Stimulated activated CD4-positive, alpha-beta T cell treated with anti-CD3 and anti-CD28 coated beads, Interleukin-12 subunit alpha, Interleukin-12 subunit beta, amount 100 ng/mL, for 4 hours (primary cell): ENCODE measurements around the gene FASTKD1.
"Not testable (repeated sequence)": the region's sequence is repeated elsewhere in the genome, so short reads cannot be mapped to it uniquely, and the experiment has no call there.

Source experiments
- DNase-seq: peaks from one replicate; pipeline ENCODE4 v3.0.0-alpha.2; 2020

Gene FASTKD1

DNA sequence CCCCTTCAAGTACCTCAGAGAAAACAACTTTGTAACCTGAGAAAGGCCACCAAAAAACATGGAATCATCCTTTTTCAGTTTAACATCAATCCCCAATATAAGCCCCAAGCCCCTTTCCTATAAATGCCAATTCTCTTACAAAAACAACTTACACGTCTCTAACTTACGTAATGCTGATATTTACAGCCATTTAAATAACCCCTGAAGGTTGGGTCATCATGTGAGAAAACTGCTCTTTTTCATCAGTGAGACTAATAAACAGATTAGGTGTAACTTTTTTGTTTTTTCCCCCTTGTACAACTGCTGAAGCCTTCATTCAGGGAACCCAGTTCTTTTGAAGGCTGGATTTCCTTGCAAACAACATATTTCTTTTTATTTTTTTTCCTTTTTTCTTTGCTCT, 3.7 kb downstream of the FASTKD1 start:
- no peak for DNase-seq

DNA sequence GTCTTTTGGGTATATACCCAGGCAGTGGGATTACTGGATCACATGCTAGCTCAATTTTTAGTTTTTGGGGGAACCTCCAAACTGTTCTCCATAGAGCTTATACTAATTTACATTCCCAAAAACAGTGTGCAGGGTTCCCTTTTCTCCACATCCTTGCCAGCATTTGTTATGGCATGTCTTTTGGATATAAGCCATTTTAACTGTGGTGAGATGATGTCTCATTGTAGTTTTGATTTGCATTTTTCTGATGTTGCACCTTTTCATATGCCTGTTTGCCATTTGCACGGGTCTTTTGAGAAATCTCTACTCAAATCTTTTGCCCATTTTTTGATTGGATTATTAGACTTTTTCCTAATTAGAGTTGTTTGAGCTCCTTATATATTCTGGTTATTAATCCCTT, 8.0 kb downstream of the FASTKD1 start:
- DNase-seq = no peak

DNA sequence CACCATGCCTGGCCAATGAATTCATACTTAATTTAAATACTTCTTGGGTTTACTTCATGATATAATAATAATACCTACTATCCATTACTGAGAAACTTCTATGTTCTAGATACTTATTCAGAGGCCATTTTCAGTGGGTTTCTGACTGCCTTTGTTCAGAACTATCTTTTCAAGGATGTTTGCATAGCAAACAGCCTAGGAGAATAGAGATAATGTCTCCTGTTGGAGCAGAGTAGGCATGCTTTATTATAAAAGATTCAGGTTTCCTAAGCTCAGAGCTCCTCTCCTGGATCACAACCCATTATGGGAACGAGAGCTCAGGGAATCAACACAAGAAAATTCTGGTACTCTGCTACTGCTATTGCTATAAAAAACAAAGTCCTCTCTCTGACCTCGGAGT, 11.1 kb downstream of the FASTKD1 start:
- no peak for DNase-seq

DNA sequence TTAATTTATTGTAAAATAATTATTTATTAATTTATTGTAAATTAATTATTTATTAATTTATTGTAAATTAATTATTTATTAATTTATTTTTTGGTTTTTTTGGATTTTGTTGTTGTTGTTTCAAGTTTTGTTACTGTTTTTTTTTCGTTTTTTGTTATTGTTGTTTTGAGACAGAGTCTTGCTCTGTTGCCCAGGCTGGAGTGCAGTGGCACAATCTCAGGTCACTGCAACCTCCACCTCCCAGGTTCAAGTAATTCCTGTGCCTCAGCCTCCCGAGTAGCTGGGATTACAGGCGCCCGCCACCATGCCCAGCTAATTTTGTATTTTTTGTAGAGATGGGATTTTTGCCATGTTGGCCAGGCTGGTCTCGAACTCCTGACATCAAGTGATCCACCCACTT, 11.6 kb downstream of the FASTKD1 start:
- DNase-seq = not testable (repeated sequence)

DNA sequence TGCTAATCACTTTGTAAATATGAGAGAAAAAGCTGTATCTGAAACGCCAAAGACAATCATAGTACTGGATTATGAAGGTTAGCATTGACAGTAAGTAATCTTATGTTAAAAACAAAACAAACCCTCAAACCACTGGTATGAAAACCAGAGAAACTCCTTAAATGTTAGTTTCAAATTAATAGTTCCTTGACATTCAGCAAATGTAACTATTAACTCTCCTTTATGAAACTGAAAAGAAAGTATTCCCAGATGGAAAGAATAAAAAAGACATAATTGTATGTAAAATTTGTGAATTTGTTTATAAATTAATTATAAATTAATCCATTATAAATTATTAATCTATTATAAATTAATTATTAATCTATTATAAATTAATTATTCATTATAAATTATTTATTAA, 12.3 kb downstream of the FASTKD1 start:
- DNase-seq = no peak

DNA sequence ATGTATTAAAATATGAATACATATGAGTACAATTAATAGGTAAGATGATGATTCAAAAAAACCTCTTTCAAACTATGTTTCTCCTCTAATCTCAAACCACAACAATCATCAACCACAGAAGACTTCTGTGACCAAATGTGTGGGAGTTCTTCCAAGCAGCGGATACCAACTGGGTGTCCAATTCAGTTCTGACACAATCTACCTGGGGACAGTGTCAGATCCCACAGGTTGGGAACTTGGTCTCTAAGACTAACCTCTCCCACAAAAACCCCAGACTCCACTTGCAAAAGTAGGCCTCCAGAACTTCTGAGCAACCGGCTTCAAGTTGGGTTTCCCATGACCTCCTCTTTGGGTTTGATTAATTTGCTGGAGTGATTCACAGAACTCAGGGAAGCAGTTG, 26.9 kb downstream of the FASTKD1 start:
- no peak for DNase-seq

DNA sequence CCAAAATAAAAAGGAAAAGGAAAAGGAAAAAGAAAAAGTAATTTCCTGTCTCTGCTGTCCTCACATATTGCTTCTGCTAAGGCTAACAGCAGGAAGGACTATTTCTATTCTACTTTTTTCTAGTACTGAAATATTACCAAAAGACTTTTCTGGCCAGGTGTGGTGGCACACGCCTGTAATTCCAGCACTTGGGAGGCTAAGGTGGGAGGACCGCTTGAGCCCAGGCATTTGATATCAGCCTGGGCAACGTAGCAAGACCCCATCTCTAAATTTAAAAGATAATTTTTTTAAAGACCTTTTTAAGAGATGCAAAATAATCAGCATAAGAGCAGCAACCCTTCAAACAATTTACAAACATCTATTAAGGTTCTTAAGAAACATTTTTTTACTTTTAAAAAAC, 31.2 kb downstream of the FASTKD1 start:
- DNase-seq = no peak

DNA sequence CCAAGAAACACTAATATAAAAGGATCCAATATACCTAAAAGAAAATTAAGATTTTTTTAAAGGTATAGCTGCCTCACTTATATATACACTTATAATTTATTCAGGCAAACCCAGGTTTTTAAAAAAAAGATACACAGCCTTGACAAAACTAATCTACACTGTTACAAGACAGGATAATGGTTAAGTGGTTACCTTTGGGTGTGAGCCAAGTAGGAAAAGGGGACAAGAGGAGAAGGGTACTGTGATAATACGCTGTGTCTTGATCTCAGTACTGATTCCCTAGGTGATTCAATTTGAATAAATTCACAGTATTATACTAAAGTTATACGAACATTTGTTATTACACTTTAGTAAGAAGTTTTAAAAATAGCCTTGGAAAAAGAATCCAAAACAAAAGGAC, 33.5 kb downstream of the FASTKD1 start:
- no peak for DNase-seq

DNA sequence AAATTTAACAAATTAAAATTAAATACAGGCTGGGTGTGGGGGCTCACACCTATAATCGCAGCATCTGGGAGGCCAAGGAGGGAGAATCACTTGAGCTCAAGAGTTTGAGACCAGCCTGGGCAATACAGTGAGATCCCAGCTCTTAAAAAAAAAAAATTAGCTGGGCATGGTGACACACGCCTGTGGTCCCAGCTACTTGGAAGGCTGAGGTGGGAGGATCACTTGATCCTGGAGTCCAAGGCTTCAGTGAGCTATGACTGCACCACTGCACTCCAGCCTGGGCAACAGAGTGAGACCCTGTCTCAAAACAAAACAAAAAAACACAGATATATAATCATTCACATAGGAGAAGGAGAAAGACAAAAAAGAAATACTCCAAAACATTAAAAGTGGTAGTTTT, 34.2 kb downstream of the FASTKD1 start:
- DNase-seq = not testable (repeated sequence)

DNA sequence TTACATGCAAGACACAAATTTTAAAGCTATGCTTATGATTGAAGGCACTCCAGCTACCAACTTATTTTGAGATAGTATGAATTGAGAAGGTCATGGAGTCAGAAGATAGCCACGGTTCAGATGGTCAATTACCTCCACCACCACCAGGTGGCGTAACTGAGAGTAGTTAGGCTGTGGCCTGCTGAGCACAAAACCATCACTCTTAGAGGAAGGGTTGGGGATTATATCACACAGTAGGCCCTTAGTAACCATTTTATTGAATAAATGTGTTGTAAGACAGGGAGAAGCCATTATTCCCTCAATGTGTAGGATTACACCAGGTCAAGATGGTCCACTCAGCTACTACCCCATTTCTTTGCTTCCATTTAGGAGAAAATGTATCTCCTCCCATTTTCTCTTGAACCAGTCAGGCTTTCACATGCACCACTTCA, 45.4 kb downstream of the FASTKD1 start:
- peak; percentile 64 for DNase-seq

DNA sequence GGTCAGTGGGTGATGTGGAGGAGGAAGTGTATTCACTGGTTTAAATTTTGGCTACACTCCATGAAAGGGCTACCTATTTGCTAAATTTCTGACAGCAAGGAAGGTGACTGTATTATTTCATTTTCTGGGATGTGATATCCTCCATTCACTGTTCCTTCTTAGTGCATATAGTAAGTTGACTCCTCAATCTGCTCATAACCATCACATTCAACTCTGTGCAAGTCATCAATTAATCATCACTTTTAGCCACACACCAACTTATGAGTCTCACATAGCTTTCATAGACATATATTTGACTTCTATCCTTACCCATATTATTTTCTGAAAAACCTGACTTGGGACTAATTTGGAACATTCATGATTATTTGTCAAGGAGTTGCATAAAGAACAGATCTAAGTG, 47.2 kb downstream of the FASTKD1 start:
- DNase-seq = no peak

DNA sequence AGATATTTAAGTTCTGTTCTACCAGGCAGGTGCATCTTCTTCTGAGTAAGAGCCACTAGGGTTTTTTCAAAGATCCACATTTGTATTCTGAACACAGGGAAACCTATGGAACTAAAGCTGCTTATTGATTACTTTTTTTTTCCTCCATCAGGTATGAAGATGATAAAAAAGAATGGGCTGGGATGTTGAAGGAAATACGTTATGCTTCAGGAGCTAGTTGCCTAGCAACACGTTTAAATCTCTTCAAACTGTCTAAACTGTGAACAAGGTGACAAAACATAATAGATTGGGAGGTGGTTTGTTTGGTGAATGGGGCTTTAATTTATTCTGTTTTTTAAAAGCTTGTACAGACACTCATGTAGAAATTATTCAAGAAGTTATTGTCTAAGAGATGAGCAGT, 48.2 kb downstream of the FASTKD1 start:
- no peak for DNase-seq

DNA sequence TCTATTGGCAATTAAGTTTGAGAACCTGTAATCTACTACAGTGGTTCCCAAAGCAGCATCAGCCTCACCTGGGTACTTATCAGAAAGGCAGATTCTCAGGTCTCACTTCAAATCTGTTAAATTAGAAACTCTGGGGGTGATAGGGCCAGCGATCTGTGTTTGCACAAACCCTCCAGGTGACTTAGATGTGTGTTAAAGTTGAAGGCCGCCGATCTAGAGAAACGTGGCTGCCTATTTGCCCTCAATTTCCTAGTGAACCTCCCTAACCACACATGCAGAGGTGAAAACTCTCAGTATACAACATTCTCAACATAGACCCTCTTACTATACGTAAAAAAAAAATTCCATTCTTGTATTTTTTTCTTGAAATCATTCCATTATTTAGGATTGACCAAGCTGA, 50.0 kb downstream of the FASTKD1 start:
- no peak for DNase-seq

DNA sequence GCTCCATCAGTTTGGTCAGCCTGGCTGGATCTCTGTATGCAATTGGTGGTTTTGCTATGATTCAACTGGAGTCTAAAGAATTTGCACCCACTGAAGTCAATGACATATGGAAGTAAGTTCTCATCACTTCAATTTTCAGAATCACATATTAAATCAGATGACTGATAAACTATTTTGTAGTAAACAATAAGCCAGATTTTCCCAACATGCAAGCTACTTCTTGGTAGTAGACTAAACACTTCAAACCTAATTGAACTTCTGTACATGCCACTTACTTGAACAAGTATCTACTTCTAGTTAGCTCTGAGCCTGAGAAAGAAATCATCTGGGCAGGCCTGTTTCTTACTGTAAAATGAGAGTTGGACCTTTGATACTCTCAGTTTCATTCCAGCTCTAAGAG, 52.8 kb downstream of the FASTKD1 start:
- no peak for DNase-seq

DNA sequence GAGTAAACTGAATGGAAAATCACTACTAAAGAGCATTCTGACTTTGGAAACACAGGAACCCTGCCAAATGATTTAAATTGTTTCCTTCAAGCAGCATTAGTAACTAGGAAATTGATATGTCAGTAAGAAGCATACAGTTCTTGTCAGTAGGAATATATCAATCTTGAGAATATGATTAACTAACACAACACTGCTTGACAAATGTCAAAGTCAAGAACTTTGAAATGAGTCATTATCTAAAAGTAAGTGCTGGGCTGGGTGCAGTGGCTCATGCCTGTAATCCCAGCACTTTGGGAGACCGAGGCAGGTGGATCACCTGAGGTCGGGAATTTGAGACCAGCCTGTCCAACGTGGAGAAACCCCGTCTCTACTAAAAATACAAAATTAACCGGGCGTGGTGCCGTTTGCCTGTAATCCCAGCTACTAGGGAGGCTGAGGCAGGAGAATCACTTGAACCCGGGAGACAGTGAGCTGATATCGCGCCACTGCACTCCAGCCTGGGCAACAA, 57.1 kb downstream of the FASTKD1 start:
- not testable (repeated sequence) for DNase-seq

DNA sequence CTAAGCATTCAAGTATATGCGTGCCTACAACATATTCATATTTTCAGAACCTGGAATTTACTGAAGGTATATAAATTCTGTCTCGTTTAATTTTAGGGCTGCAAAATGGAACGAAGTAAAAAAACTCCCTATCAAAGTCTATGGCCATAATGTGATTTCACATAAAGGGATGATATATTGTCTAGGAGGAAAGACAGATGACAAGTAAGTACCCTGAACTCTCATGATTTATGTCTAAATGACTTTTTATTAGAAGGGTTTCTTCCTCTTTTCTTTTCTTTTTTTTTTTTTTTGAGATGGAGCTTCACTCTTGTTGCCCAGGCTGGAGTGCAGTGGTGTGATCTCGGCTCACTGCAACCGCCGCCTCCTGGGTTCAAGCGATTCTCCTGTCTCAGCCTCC, 58.9 kb downstream of the FASTKD1 start:
- not testable (repeated sequence) for DNase-seq

DNA sequence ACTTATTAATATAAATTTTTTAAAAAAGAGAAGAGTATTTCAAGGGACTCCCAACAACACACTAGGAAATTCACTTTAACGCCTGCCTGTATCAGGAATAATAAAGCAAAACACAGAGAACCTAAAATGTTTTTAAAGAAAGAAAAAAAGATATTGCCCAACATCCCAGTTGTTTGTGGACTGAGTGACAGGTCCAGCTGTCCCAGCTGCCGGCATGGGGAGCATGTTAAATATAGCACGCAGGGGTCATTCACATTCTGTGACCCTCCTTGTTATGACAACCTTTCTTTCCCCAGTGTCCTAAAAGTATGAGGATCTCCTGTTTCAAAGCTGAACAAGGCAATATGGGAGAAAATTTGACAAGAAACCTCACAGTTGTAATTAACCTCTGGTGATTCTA, 59.7 kb downstream of the FASTKD1 start:
- no peak for DNase-seq

DNA sequence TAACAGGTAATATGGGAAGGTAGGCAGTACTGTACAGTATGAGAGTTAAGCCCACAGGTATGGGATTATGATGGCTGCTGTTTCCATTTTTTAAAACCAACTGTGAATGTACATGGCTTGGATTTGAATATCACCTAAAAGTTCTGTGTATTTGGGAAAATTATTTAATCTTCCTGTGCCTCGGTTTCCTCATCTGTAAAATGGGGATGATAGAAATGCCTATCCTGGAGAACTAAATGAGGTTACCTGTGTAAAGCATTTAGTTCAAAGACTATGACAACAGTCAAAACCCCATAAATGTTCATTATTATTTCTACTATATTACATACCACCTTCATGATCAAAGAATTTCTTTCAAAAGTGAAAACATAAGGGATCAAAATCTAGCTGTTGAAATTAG, 60.6 kb downstream of the FASTKD1 start:
- DNase-seq = no peak

DNA sequence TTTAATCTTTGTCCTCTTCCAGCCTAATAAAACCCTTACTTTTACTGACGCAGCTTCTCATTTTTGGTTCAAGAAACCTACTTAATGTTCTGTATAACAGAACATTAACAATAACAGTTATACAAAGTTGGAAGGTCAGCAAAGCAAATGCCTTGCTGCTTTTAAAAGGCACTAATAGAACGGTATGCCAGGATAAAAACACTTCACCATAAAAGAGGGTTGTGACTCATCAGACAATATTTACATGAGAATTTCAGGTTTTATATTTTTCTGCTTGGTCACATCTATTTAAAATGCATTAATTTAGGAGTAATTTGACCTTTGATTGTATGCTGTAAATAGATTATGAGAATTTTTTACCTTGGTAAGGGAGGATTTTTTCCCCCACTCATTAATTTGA, 61.1 kb downstream of the FASTKD1 start:
- no peak for DNase-seq

DNA sequence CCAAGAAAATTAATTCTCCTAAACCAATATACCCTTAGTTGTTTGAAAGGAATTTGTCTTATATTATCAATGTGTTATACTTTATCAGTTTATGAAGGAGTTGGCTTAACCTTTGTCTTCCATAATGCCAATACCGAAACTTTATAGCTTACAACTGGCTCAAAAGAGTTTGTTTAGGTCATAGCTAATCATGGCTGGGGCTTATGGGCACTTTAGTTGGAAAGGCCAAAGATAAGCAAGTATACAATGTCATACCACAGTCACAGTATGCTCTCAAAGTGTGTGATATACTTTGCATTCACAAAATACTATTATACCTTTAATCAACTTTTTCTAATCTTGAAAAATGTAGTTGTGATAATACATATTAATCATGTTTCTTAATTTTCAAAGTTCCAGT, 61.8 kb downstream of the FASTKD1 start:
- DNase-seq = no peak

DNA sequence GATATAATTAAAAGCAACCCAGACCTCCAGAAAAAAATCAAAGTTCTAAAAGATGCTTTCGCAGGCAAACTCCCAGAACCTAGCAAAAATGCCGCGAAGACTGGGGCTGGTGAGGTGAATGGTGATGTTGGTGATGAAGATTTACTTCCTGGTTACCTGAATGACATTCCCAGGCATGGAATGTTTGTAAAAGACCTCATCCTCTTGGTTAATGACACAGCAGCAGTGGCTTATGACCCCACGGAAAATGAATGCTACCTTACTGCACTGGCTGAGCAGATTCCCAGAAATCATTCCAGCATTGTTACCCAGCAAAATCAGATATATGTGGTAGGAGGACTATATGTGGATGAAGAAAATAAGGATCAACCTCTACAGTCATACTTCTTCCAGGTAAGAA, 63.2 kb downstream of the FASTKD1 start:
- no peak for DNase-seq

DNA sequence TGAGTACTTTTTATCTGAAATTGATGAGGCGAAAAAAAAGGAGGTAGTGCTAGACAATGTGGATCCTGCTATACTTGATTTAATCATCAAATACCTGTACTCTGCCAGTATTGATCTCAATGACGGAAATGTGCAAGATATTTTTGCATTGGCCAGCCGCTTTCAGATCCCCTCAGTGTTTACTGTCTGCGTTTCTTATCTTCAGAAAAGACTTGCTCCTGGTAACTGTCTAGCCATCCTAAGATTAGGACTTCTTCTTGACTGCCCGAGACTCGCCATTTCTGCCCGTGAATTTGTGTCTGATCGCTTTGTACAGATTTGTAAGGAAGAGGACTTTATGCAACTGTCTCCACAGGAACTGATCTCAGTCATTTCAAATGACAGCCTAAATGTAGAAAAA, 63.7 kb downstream of the FASTKD1 start:
- DNase-seq = no peak

DNA sequence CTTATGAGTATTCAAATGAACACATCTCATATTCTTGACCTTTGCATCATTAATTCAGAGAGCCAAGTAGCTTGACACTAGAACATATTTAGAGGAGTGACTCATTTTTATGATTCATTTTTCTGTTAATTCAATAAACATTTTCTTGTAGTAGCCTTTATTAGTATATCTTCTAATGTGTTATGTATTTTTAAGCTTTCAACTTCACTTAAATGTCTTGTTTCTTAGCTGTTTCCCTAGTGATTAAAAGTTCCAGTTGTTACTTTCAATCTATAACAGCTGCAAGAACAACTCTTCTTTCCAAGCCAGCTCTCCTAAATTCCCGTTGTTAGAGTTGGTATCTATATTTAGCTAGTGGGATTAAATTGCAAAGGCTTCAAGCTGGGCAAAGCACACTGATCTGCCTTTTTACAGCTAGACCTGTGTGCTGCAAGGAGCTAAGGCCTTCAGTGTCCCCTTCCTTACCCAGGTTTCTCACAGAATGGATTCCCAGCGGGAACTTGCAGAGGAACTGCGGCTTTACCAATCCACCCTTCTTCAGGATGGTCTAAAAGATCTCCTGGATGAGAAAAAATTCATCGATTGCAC, 64.3 kb downstream of the FASTKD1 start, which contains the start of gene KLHL41:
KLHL41 (plus strand) TSS at position 405 of the 588 bp plus-strand sequence; CDS start at position 482, 77 bp downstream.
- no peak for DNase-seq

DNA sequence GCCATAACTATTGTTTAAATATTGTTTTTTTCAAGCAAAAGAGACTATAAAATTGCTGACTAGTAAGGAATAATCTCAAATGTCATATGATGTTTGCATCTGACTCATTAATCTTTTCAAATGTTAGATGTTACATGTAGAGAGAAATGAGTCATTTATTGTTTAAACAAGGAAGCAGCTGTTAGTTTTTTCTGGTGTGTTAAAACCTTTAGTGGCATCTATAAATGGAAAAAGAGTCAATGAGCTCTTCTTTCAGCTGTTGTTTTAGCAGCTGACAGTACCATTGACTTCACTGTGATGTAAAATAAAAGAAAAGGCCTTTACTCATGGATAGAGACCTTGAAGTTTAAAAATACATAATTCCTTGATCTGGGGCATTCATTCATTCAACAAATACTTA, 66.0 kb downstream of the FASTKD1 start:
- no peak for DNase-seq

DNA sequence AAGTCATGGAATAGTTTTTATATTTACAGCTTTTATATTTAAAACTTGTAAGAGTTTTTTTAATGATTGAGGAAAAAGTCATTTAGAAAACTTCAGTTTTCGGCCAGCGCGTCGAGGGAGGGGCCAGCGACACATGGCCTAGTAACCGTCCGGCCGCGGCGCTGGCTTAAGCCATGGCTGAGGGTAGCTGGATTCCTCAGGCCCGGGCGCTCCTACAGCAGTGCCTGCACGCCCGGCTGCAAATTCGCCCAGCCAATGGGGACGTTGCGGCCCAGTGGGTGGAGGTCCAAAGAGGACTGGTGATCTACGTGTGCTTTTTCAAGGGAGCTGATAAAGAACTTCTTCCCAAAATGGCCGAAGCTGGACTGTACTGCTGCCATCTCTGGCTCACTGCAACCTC, 69.0 kb downstream of the FASTKD1 start:
- no peak for DNase-seq
